PC-3 (cell line): ENCODE results near the gene FBXO17.

ENCODE experiments used
- CTCF ChIP-seq: fragments of 300-600 bp; sonication (generic); conservative IDR thresholded peaks from 2 replicates; pipeline ENCODE4 v1.5.1; 2017; ENCODE audit warnings: antibody characterized with exemption, low read depth, mild to moderate bottlenecking, low read length
- EZH2 ChIP-seq: fragments of 300-600 bp; sonication (generic); IDR thresholded peaks from one replicate; pipeline ENCODE4 v1.6.1; 2017; ENCODE audit warnings: antibody characterized with exemption, mild to moderate bottlenecking, low read length; ENCODE audit not compliant: unreplicated experiment

- TF ChIP-seq CTCF: no peak
- TF ChIP-seq EZH2: no peak
Measured at GRCh38 chr19:39021063-39021462, 45.5 kb upstream of the FBXO17 start.
